Panc1 (cell line): ENCODE results near the gene ECEL1. TPM values are rescaled to one million over a fixed set of nuclear protein-coding genes. Genes with fewer than 3 reads are reported as not detected.

Experiments
- ATAC-seq: fragments of 200-7000 bp; cut with Tn5 transposase; 2 replicates; pipeline ENCODE4 v1.9.1; 2020; ENCODE audit warnings: mild to moderate bottlenecking, moderate library complexity
- Bru-seq: library from RNA; stranded (reverse); fragments of 400-500 nt; gene quantifications from one replicate; lab custom pipeline; 2021; lab: Mats Ljungman, UMichigan
- BruChase-seq, 2 experiments: library from RNA; stranded (reverse); fragments of 400-500 nt; gene quantifications; one replicate each; lab custom pipeline; 2021; lab: Mats Ljungman, UMichigan
- BruUV-seq: library from RNA; stranded (reverse); fragments of 400-500 nt; replicated peaks from 2 replicates; lab custom pipeline; 2021; lab: Mats Ljungman, UMichigan
- CTCF ChIA-PET: fragments of 300-600 bp; sonication (Branson Sonifier 250); formaldehyde crosslinking; loops from one replicate; lab custom pipeline; 2022; ENCODE audit warnings: antibody characterized with exemption; lab: Charles Lee
- POLR2A ChIA-PET: fragments of 300-600 bp; sonication (Branson Sonifier 250); formaldehyde crosslinking; loops from one replicate; lab custom pipeline; 2022; ENCODE audit warnings: antibody characterized with exemption; lab: Charles Lee
- DNase-seq: peaks from one replicate; pipeline ENCODE4 v3.0.0-alpha.2; 2010; ENCODE audit warnings: low read depth, low spot score
- H3K27ac ChIP-seq: 2 replicates; pipeline ENCODE4 v1.5.1; 2011; ENCODE audit warnings: mild to moderate bottlenecking, low read length, inconsistent platforms
- H3K27me3 ChIP-seq: fragments of 200-500 bp; sonication (Bioruptor generic); 2 replicates; pipeline ENCODE4 v1.6.0; 2014; ENCODE audit warnings: low read length, inconsistent platforms; ENCODE audit not compliant: control insufficient read depth, insufficient read depth
- H3K36me3 ChIP-seq: fragments of 200-500 bp; sonication (Bioruptor generic); 2 replicates; pipeline ENCODE4 v1.5.1; 2014; ENCODE audit warnings: inconsistent platforms, mild to moderate bottlenecking, low read length, moderate library complexity; ENCODE audit not compliant: control insufficient read depth, insufficient read depth
- H3K4me1 ChIP-seq: 2 replicates; pipeline ENCODE4 v1.5.1; 2011; ENCODE audit warnings: inconsistent platforms, mild to moderate bottlenecking, low read length, moderate library complexity; ENCODE audit not compliant: control insufficient read depth, insufficient read depth
- H3K4me3 ChIP-seq, 2 experiments: 2 replicates each; pipeline ENCODE4 v1.5.1; 2011 to 2012; ENCODE audit warnings: low read depth in 2 of 2, low read length in 2 of 2, mild to moderate bottlenecking in 2 of 2, inconsistent platforms in 1 of 2, moderate library complexity in 1 of 2
- H3K9me3 ChIP-seq: fragments of 200-500 bp; sonication (Bioruptor generic); 2 replicates; pipeline ENCODE4 v1.5.1; 2014; ENCODE audit warnings: low read depth, mild to moderate bottlenecking, inconsistent platforms, low read length, moderate library complexity; ENCODE audit not compliant: control insufficient read depth, insufficient read depth
- POLR2AphosphoS5 ChIP-seq: IDR thresholded peaks from 2 replicates; pipeline ENCODE4 v1.6.1; 2012; ENCODE audit warnings: mild to moderate bottlenecking, low read depth, low read length, moderate library complexity
- SIN3A ChIP-seq: IDR thresholded peaks from 2 replicates; pipeline ENCODE4 v1.6.1; 2012; ENCODE audit warnings: low read depth, mild to moderate bottlenecking, low read length, moderate library complexity, borderline replicate concordance; ENCODE audit not compliant: insufficient read depth
- TCF7L2 ChIP-seq: IDR thresholded peaks from 2 replicates; pipeline ENCODE4 v1.6.1; 2011; ENCODE audit warnings: mild to moderate bottlenecking, low read depth, low read length, inconsistent platforms
- in situ Hi-C: cut with HindIII; loops from 2 replicates; pipeline ENCODE4 v1.10.0; 2016; ENCODE audit warnings: low sequenced_read_pairs, low pct_unique_long_range_greater_than_20kb
- intact Hi-C: fragments of 100-400 bp; cut with micrococcal nuclease; formaldehyde crosslinking; loops from one replicate; pipeline ENCODE4 v1.10.0; 2022; ENCODE audit not compliant: unreplicated experiment
- long read RNA-seq: library from polyadenylated mRNA; unstranded; transcript quantifications from one replicate; pipeline ENCODE4 v2.0.0, GENCODE V29; 2021; ENCODE audit not compliant: unreplicated experiment
- polyA plus RNA-seq: library from polyadenylated mRNA; unstranded; fragments of >200 nt; gene quantifications from one replicate; pipeline ENCODE4 v1.2.1, GENCODE V29; 2012; ENCODE audit warnings: missing spikeins; ENCODE audit not compliant: insufficient read length
- total RNA-seq: library from RNA; stranded (reverse); gene quantifications from one replicate; pipeline ENCODE4 v1.2.1, GENCODE V29; 2021; ENCODE audit not compliant: unreplicated experiment
- TF ChIP-seq, protein P1 (sequence below): fragments of 450-650 bp; IDR thresholded peaks from 2 replicates; pipeline ENCODE4 v1.5.1; 2017; ENCODE audit warnings: mild to moderate bottlenecking
- TF ChIP-seq, protein P2 (sequence below), 2 experiments: IDR thresholded peaks; 2 replicates each; pipeline ENCODE4 v1.6.1; 2011 to 2012; ENCODE audit warnings: low read depth in 2 of 2, control low read depth in 1 of 2, low read length in 1 of 2, mild to moderate bottlenecking in 1 of 2, moderate library complexity in 1 of 2; ENCODE audit not compliant: insufficient read depth in 1 of 2

Gene ECEL1, protein sequence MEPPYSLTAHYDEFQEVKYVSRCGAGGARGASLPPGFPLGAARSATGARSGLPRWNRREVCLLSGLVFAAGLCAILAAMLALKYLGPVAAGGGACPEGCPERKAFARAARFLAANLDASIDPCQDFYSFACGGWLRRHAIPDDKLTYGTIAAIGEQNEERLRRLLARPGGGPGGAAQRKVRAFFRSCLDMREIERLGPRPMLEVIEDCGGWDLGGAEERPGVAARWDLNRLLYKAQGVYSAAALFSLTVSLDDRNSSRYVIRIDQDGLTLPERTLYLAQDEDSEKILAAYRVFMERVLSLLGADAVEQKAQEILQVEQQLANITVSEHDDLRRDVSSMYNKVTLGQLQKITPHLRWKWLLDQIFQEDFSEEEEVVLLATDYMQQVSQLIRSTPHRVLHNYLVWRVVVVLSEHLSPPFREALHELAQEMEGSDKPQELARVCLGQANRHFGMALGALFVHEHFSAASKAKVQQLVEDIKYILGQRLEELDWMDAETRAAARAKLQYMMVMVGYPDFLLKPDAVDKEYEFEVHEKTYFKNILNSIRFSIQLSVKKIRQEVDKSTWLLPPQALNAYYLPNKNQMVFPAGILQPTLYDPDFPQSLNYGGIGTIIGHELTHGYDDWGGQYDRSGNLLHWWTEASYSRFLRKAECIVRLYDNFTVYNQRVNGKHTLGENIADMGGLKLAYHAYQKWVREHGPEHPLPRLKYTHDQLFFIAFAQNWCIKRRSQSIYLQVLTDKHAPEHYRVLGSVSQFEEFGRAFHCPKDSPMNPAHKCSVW
- total RNA-seq (2.9 TPM), Bru-seq, nascent RNA (percentile 22 among the genes with signal in this experiment), BruChase-seq, experiment 1, labeled RNA remaining after a 2-hour chase (percentile 13 among the genes with signal in this experiment), BruChase-seq, experiment 2, labeled RNA remaining after a 6-hour chase (percentile 17 among the genes with signal in this experiment)
- 5.0 TPM for polyA plus RNA-seq
- long read RNA-seq, partial matches to known transcripts, result 1 of 8 reads
- long read RNA-seq, other reads (novel, unspliced or antisense), result 7 of 8 reads

DNA sequence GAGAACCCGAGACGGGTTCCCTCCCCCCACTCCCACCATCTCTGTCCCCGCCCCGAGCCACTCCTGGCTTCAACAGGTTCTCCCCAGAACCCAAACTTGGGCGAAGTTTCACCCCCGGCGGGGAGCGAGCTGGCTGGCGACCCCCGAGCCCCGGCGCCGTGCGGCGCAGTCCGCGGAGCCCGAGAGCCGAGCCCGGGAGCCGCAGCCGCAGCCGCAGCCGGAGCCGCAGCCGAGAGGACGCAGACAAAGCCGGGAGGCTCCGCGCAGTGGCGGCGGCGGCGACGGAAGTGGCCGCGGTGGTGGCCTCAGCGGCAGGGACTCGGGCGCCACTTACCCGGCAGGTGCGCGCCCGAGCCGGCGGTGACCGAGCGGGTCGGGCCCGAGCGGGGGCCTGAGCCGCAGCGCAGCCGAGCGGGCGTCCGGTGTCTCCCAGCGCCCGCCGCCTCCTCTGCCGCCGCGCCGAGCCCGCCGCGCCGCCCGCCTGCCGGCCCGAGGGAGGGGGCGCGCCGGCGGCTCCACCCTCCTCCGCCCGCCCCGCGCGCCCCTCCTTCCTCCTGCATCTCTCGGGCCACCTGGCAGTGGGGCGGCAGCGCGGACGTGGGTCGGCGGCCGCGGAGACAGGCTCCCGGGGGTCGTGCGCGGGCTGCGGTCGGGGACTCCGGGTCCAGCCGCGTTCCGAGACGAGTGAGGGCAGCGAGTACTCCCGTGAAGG, at the start of gene ECEL1:
TSS of gene ECEL1 (minus strand) at position 450 of the 712 bp plus-strand sequence. CDS start 1,181 bp downstream, outside the sequence.
- H3K4me1 ChIP-seq, result no peaks in the 10 kb centered on the region
- no peaks in the 10 kb centered on the region; the same call in 1 of the 2 replicates for H3K27me3 ChIP-seq
- peak; percentile 19 for ATAC-seq
- ChIA-PET CTCF (no interaction called here), POLR2A (no interaction called here)
- no peaks in the 10 kb centered on the region for H3K9me3 ChIP-seq
- in situ Hi-C loops (no loop called here), intact Hi-C loops (no loop called here)
- no peak within 1 kb of the TSS for H3K27ac ChIP-seq
- H3K4me3 ChIP-seq, result peak within 1 kb of the TSS in 1 of 2 experiments; percentile 31; a peak in 2 of 4 replicates
- DNase-seq, result no peak
- no peak for TF ChIP-seq TCF7L2
- TF ChIP-seq, protein P1, sequence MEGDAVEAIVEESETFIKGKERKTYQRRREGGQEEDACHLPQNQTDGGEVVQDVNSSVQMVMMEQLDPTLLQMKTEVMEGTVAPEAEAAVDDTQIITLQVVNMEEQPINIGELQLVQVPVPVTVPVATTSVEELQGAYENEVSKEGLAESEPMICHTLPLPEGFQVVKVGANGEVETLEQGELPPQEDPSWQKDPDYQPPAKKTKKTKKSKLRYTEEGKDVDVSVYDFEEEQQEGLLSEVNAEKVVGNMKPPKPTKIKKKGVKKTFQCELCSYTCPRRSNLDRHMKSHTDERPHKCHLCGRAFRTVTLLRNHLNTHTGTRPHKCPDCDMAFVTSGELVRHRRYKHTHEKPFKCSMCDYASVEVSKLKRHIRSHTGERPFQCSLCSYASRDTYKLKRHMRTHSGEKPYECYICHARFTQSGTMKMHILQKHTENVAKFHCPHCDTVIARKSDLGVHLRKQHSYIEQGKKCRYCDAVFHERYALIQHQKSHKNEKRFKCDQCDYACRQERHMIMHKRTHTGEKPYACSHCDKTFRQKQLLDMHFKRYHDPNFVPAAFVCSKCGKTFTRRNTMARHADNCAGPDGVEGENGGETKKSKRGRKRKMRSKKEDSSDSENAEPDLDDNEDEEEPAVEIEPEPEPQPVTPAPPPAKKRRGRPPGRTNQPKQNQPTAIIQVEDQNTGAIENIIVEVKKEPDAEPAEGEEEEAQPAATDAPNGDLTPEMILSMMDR, result no peak
- TF ChIP-seq SIN3A, result no peak
- TF ChIP-seq POLR2AphosphoS5, result no peak
- TF ChIP-seq, protein P2, sequence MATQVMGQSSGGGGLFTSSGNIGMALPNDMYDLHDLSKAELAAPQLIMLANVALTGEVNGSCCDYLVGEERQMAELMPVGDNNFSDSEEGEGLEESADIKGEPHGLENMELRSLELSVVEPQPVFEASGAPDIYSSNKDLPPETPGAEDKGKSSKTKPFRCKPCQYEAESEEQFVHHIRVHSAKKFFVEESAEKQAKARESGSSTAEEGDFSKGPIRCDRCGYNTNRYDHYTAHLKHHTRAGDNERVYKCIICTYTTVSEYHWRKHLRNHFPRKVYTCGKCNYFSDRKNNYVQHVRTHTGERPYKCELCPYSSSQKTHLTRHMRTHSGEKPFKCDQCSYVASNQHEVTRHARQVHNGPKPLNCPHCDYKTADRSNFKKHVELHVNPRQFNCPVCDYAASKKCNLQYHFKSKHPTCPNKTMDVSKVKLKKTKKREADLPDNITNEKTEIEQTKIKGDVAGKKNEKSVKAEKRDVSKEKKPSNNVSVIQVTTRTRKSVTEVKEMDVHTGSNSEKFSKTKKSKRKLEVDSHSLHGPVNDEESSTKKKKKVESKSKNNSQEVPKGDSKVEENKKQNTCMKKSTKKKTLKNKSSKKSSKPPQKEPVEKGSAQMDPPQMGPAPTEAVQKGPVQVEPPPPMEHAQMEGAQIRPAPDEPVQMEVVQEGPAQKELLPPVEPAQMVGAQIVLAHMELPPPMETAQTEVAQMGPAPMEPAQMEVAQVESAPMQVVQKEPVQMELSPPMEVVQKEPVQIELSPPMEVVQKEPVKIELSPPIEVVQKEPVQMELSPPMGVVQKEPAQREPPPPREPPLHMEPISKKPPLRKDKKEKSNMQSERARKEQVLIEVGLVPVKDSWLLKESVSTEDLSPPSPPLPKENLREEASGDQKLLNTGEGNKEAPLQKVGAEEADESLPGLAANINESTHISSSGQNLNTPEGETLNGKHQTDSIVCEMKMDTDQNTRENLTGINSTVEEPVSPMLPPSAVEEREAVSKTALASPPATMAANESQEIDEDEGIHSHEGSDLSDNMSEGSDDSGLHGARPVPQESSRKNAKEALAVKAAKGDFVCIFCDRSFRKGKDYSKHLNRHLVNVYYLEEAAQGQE (IDR thresholded peaks at IDR 0.05; ENCODE audit: insufficient read depth in 1 of 2, low read depth in 2 of 2, low read length in 1 of 2), result no peak
- BruUV-seq, result no TSS peak
- H3K36me3 ChIP-seq, result no peaks in the 10 kb centered on the region

DNA sequence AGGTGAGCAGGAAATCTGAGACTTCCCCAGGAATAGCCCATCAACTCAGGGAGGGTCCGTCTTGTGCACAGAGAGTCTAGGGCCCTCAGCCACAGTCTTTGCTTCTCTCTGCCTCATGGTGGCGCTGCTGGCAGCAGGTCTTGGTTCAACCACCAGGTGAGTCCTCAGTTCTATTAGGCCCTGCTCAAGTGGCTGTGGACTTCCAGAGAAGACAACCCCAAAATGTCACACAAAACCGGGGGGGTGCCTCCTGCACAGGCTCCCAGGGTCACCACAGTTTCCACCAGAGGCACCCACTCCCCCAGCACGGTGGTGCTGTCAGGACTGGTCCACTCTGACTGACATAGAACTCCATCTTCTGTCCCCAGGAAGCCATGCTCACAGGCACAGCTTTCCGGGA, 49.4 kb upstream of the ECEL1 start:
- H3K4me3 ChIP-seq, result no peak overlapping the region
- DNase-seq (no peak), ATAC-seq (no peak)
- ChIA-PET POLR2A (interaction anchor here (0.6 kb wide), 1 partner anchor 26 kb away, joined by 4 read pairs; no protein-coding TSS in a partner anchor), CTCF (no interaction called here)
- H3K9me3 ChIP-seq, result no peaks in the 10 kb centered on the region; the same call in 1 of the 2 replicates
- no TSS peak for BruUV-seq
- H3K27ac ChIP-seq, result no peak overlapping the region
- in situ Hi-C loops, result no loop called here
- H3K4me1 ChIP-seq, result no peaks in the 10 kb centered on the region
- TF ChIP-seq SIN3A (no peak), TCF7L2 (no peak), POLR2AphosphoS5 (no peak)
- TF ChIP-seq, protein P1, result no peak
- TF ChIP-seq, protein P2 (IDR thresholded peaks at IDR 0.05; ENCODE audit: insufficient read depth in 1 of 2, low read depth in 2 of 2, low read length in 1 of 2), result no peak
- intact Hi-C loops, result no loop called here
- H3K36me3 ChIP-seq, result no peaks in the 10 kb centered on the region
- H3K27me3 ChIP-seq, result no peaks in the 10 kb centered on the region
